CD4-positive, alpha-beta memory T cell (primary cell): ENCODE measurements around the gene C3orf22. TPM values are rescaled to one million over a fixed set of nuclear protein-coding genes. Genes with fewer than 3 reads are reported as not detected.
A peak's percentile ranks its signal among the peaks of the same experiment; 100 is the strongest.

ENCODE experiments used
- CTCF ChIA-PET: fragments of 350-600 bp; sonication (Branson Sonifier 250); formaldehyde crosslinking; loops from one replicate; lab custom pipeline; 2021; ENCODE audit warnings: inconsistent platforms; ENCODE audit not compliant: partially characterized antibody; lab: Charles Lee
- POLR2A ChIA-PET: fragments of 350-600 bp; sonication (Branson Sonifier 250); formaldehyde crosslinking; loops from one replicate; lab custom pipeline; 2021; ENCODE audit not compliant: partially characterized antibody; lab: Charles Lee
- DNase-seq, 5 donors: peaks; one replicate each; pipeline versions ENCODE4 v3.0.0 to v3.0.0-alpha.2; 2020 to 2022; ENCODE audit warnings: mixed read lengths in 1 of 5
- H3K27ac ChIP-seq: one replicate; pipeline ENCODE4 v1.7.0; 2013; ENCODE audit warnings: low read depth, low read length
- H3K27me3 ChIP-seq: 2 replicates; pipeline ENCODE4 v1.7.0; 2013; ENCODE audit warnings: mild to moderate bottlenecking, low read length, moderate library complexity; ENCODE audit not compliant: insufficient read depth
- H3K36me3 ChIP-seq: 2 replicates; pipeline ENCODE4 v1.7.0; 2013; ENCODE audit warnings: mild to moderate bottlenecking, low read length, moderate library complexity; ENCODE audit not compliant: insufficient read depth
- H3K4me1 ChIP-seq: 2 replicates; pipeline ENCODE4 v1.7.0; 2013; ENCODE audit warnings: mild to moderate bottlenecking, low read length, moderate library complexity; ENCODE audit not compliant: insufficient read depth
- H3K4me3 ChIP-seq, 2 donors: one replicate each; pipeline ENCODE4 v1.7.0; 2013; ENCODE audit warnings: low read length in 2 of 2, mild to moderate bottlenecking in 1 of 2
- H3K9me3 ChIP-seq, 2 donors: one replicate each; pipeline ENCODE4 v1.7.0; 2013; ENCODE audit warnings: low read length in 2 of 2, control low read depth in 1 of 2; ENCODE audit not compliant: control insufficient read depth in 1 of 2
- H3K27ac Mint-ChIP-seq, 7 donors: one replicate each; pipeline ENCODE4 v1.8.0; 2020 to 2021; ENCODE audit warnings: mixed read lengths in 7 of 7, mild to moderate bottlenecking in 6 of 7, inconsistent platforms in 3 of 7, moderate library complexity in 3 of 7
- H3K27me3 Mint-ChIP-seq, 2 donors: one replicate each; pipeline ENCODE4 v1.8.0; 2020 to 2021; ENCODE audit warnings: mixed read lengths in 2 of 2
- H3K36me3 Mint-ChIP-seq, 2 donors: one replicate each; pipeline ENCODE4 v1.8.0; 2020 to 2021; ENCODE audit warnings: mixed read lengths in 2 of 2, inconsistent platforms in 1 of 2, mild to moderate bottlenecking in 1 of 2
- H3K4me1 Mint-ChIP-seq, 4 donors: one replicate each; pipeline ENCODE4 v1.8.0; 2020 to 2021; ENCODE audit warnings: mixed read lengths in 4 of 4, mild to moderate bottlenecking in 1 of 4
- H3K4me3 Mint-ChIP-seq, 8 donors: one replicate each; pipeline ENCODE4 v1.8.0; 2020 to 2021; ENCODE audit warnings: mixed read lengths in 8 of 8, mild to moderate bottlenecking in 7 of 8, moderate library complexity in 6 of 8, inconsistent platforms in 3 of 8
- H3K9me3 Mint-ChIP-seq, 8 donors: one replicate each; pipeline ENCODE4 v1.8.0; 2020 to 2021; ENCODE audit warnings: mixed read lengths in 8 of 8, mild to moderate bottlenecking in 5 of 8, inconsistent platforms in 3 of 8, moderate library complexity in 1 of 8
- intact Hi-C: fragments of 100-400 bp; cut with micrococcal nuclease; formaldehyde crosslinking; loops from one replicate; pipeline ENCODE4 v1.15.1; 2023
- polyA plus RNA-seq, 2 donors: library from polyadenylated mRNA; unstranded; fragments of 300-500 nt; fragmentation: Illumina TruSeq; gene quantifications; one replicate each; pipeline ENCODE4 v1.2.3, GENCODE V29; 2021
- total RNA-seq, 2 experiments: library from RNA; stranded (reverse); gene quantifications; one replicate each; pipeline ENCODE4 v1.2.3, GENCODE V29; 2021

Gene C3orf22
- total and polyA plus RNA-seq, 4 experiments from 2014 or later = not detected

DNA sequence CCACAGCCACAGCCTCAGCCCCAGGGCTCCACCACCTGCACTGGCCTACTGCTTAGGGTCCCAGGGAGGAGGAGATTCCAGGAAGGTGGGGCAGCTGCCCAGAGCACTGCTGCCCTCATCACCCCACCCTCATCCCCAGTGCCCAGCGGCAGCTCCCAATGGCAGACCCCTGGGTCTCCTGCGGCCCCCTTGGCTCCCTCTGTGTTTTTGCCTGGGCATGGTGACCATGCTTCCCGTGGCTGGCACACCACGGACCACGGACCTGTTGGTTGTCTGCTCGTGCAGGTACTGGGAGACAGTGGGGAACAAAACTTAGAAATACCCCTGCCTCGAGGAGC lies 32.1 kb downstream of the C3orf22 start:
- ChIA-PET CTCF (interaction anchor here (1.0 kb wide), 1 partner anchor 1018 kb away, joined by 3 read pairs; no protein-coding TSS in a partner anchor), POLR2A (no interaction called here)
- Mint-ChIP-seq H3K36me3 (no peaks in the 10 kb centered on the region), H3K4me3 (no peak overlapping the region), H3K4me1 (no peaks in the 10 kb centered on the region), H3K9me3 (no peaks in the 10 kb centered on the region), H3K27ac (no peak overlapping the region), H3K27me3 (peaks cover 13 to 14% of the 10 kb centered on the region in 2 donors)
- no peak for DNase-seq
- Histone ChIP-seq H3K9me3 (no peaks in the 10 kb centered on the region), H3K4me1 (no peaks in the 10 kb centered on the region), H3K27ac (no peak overlapping the region), H3K27me3 (no peaks in the 10 kb centered on the region), H3K36me3 (no peaks in the 10 kb centered on the region), H3K4me3 (no peak overlapping the region)
- intact Hi-C loops = no loop called here

DNA sequence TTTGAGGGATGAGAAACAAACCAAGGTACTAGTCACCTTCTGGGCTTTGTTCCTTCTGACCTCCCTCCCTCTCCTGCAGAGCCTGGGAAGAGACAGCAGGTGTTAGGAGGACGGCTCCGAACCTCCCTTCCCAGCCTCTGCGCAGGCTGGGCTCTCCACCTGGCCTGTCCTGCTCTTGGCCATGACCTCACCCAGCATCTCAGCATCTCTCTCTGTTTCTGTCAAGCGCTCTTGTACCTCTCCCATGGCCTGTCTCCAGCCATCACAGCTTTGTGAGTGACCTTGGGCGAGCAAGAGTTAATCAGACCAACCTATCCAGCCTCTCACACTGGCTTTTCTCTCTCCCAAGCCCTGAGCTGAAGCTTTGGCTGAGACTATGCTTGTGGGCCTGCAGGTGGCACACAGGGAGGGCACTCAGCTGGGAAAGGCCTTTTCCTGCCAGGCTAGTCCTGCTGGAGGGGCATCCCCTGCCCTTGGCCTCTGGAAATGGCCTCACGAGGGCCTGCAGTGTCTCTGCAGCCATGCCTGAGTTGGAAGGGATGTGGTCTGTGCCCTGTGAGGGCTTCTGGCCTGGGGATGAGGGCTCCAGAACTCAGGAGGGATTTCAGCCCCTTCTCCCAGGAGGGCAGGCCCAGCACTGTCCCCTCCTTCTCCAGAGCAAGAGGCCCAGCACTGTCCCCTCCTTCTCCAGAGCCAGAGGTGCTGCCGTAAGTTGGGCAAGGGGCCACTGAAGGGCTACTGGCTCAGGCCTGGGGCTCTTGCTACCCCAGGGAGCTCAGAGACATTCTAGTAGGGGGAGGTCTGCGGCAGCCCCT lies 32.7 kb downstream of the C3orf22 start:
- intact Hi-C loops = no loop called here
- no peaks in the 10 kb centered on the region for H3K9me3 Mint-ChIP-seq
- no peaks in the 10 kb centered on the region for H3K4me1 Mint-ChIP-seq
- H3K27me3 ChIP-seq = no peaks in the 10 kb centered on the region
- H3K27ac Mint-ChIP-seq = peak overlapping the region in 1 of 7 donors; percentile 63
- no peaks in the 10 kb centered on the region for H3K9me3 ChIP-seq
- H3K4me1 ChIP-seq = no peaks in the 10 kb centered on the region
- CTCF ChIA-PET = interaction anchor here (1.0 kb wide), 1 partner anchor 1018 kb away, joined by 3 read pairs; no protein-coding TSS in a partner anchor
- H3K4me3 Mint-ChIP-seq = no peak overlapping the region
- POLR2A ChIA-PET = no interaction called here
- H3K36me3 Mint-ChIP-seq = no peaks in the 10 kb centered on the region
- no peaks in the 10 kb centered on the region for H3K36me3 ChIP-seq
- no peak overlapping the region for H3K4me3 ChIP-seq
- peaks cover 13 to 14% of the 10 kb centered on the region in 2 donors for H3K27me3 Mint-ChIP-seq
- DNase-seq = no peak
- H3K27ac ChIP-seq = no peak overlapping the region

DNA sequence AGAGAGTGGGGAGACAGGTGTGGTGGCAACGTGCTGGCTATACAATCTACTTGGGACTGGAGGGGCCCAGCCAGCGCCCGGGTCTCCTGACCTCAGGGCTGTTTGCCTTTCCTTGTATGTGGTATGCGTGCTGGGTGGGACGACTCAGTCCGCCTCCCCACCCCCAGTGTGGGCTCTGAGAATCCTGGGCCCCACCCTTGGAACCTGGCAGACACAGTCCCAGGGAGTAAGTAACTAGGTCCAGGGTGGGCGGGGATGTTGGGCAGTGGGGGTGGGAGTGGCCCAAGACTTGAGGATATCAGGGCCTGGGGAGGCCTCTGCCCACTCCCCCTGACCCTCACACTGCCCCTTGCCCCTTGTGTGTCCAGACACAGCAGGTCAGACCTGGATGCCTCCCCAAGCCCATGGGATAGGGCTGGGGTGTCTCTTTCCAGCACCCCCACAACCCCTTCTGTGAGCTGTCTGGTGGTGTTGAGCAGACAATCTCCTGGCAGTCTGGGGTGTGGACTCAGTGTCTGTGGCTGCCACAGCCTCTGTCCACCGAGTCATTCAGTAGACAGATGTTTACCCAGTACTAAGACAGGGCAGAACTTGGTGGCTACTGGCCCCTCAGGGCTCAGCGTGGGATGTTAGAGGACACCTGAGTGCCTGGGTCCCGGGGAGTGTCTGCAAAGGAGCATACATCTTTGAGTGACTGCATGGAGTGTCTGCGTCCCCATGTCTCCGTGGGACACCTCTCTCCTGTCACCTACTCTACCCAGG lies 33.5 kb downstream of the C3orf22 start:
- H3K4me1 ChIP-seq = no peaks in the 10 kb centered on the region
- no peak overlapping the region for H3K4me3 ChIP-seq
- intact Hi-C loops = no loop called here
- no peak overlapping the region for H3K27ac ChIP-seq
- H3K27ac Mint-ChIP-seq = no peak overlapping the region
- peaks cover 13 to 14% of the 10 kb centered on the region in 2 donors for H3K27me3 Mint-ChIP-seq
- no peaks in the 10 kb centered on the region for H3K36me3 ChIP-seq
- no peaks in the 10 kb centered on the region for H3K9me3 Mint-ChIP-seq
- CTCF ChIA-PET = no interaction called here
- H3K9me3 ChIP-seq = no peaks in the 10 kb centered on the region
- POLR2A ChIA-PET = no interaction called here
- H3K27me3 ChIP-seq = no peaks in the 10 kb centered on the region
- DNase-seq = no peak
- no peaks in the 10 kb centered on the region for H3K36me3 Mint-ChIP-seq
- no peaks in the 10 kb centered on the region for H3K4me1 Mint-ChIP-seq
- H3K4me3 Mint-ChIP-seq = no peak overlapping the region

DNA sequence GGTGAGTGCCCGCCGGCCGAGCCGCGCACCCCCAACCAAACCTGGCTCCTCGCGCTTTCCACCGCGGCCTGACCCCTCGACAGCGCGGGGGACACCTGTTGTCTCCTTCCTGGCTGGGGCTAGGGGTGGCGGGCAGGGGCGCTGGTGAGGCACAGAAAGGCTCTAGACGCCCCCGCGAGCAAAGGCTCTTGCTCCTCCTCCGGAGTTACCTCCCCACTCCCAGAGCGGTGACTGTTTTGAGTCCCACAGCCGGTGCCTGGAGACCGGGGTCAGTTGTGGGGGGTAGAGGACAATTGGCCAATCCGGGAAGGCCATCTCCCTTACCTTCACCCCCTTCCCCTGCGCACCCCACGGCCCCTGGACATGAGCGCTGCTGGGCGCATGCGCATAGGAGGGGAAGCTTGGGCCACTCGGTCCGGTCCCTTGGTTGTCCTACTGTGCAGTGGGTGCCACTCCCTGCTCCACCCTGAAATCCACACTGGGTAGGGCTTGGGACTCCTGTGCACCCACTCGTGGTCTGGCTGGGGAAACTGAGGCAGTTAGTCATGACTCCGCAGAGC lies 34.2 kb downstream of the C3orf22 start:
- peaks cover 13 to 14% of the 10 kb centered on the region in 2 donors for H3K27me3 Mint-ChIP-seq
- H3K27me3 ChIP-seq = no peaks in the 10 kb centered on the region
- no peaks in the 10 kb centered on the region for H3K36me3 ChIP-seq
- POLR2A ChIA-PET = no interaction called here
- no peak overlapping the region for H3K4me3 Mint-ChIP-seq
- no peaks in the 10 kb centered on the region for H3K4me1 Mint-ChIP-seq
- H3K4me1 ChIP-seq = no peaks in the 10 kb centered on the region
- H3K9me3 ChIP-seq = no peaks in the 10 kb centered on the region
- no peak overlapping the region for H3K27ac ChIP-seq
- H3K4me3 ChIP-seq = no peak overlapping the region
- no peaks in the 10 kb centered on the region for H3K9me3 Mint-ChIP-seq
- H3K36me3 Mint-ChIP-seq = no peaks in the 10 kb centered on the region
- H3K27ac Mint-ChIP-seq = no peak overlapping the region
- intact Hi-C loops = no loop called here
- no peak for DNase-seq
- CTCF ChIA-PET = no interaction called here

DNA sequence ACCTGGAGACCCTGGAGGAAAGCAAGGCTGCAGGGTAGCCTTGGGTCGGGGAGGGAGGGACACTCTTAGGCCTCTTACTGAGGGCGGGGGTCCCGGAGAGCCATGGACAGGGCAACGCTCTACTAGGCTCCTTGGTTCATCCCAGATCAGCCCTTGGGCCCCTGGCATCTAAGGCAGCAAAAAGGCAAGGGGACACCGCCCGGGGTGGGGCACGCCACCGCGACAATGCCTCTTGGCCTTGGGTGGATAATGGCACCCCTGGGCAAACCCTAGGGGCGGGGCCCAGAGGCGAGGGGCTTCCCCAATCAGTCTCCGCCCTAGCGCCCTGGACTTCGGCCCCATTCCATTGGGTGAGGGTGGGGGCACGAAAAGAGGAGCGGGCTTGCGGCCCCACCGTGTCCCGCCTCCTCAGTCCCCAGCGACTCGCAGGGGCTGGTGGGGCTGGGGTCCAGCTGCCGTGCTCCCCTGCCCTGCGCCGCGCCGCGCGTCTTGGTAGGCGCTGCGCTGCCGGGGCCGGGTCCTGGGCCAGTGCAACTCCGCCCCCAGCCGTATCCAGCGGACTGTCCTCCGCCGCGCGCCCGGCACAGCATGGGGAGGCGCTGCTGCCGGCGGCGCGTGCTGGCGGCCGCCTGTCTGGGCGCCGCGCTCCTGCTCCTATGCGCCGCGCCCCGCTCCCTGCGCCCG lies 34.8 kb downstream of the C3orf22 start, which contains the start of gene CHST13:
Gene CHST13 (plus strand): TSS at position 411 of the 684 bp plus-strand sequence. CDS start 178 bp downstream, at position 589.
- peak within 1 kb of the TSS in 1 of 7 donors; percentile 57 for H3K27ac Mint-ChIP-seq
- Histone ChIP-seq H3K4me3 (no peak within 1 kb of the TSS), H3K4me1 (no peaks in the 10 kb centered on the region), H3K9me3 (no peaks in the 10 kb centered on the region), H3K36me3 (no peaks in the 10 kb centered on the region), H3K27me3 (no peaks in the 10 kb centered on the region), H3K27ac (no peak within 1 kb of the TSS)
- no peak within 1 kb of the TSS for H3K4me3 Mint-ChIP-seq
- ChIA-PET POLR2A (no interaction called here), CTCF (interaction anchor here (0.7 to 3.0 kb wide), 9 partner anchors 7 to 1025 kb away, joined by 3 to 23 read pairs (median 6); no protein-coding TSS in a partner anchor)
- DNase-seq = no peak
- no peaks in the 10 kb centered on the region for H3K4me1 Mint-ChIP-seq
- no peaks in the 10 kb centered on the region for H3K9me3 Mint-ChIP-seq
- H3K27me3 Mint-ChIP-seq = peaks cover 13 to 14% of the 10 kb centered on the region in 2 donors
- no peaks in the 10 kb centered on the region for H3K36me3 Mint-ChIP-seq
- intact Hi-C loops = no loop called here

DNA sequence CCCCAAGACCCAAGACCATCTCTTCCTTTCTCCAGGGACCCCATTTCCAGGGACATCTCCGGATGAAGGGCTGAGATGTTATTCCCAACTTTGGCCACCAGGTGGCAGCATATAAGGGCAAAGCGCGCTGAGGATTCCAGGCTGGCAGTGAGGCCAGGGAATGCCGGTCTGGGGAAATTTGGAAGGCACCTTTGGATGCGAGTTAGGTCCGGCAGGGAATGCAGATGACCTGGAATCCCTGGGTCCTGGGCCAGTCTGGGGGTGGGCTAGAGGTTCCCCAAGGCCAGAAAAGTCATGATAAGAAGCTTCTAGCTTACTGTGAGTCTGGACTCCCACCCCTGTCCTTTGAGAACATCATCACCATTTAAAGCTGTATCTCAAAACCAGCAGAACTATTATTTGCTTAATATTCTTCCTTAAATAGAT lies 36.4 kb downstream of the C3orf22 start:
- Mint-ChIP-seq H3K4me3 (no peak overlapping the region), H3K36me3 (no peaks in the 10 kb centered on the region), H3K27ac (no peak overlapping the region), H3K4me1 (no peaks in the 10 kb centered on the region), H3K27me3 (peaks cover 13 to 14% of the 10 kb centered on the region in 2 donors), H3K9me3 (no peaks in the 10 kb centered on the region)
- ChIA-PET POLR2A (no interaction called here), CTCF (interaction anchor here (0.6 to 3.0 kb wide), 20 partner anchors 8 to 1027 kb away, joined by 3 to 23 read pairs (median 5); partner anchors contain the start of gene ZXDC)
- intact Hi-C loops = loop anchor here (1.0 kb wide), 1 partner anchor 1025 kb away; no protein-coding TSS in a partner anchor
- peak in 4 of 5 donors; percentile 24 to 43 (median 30) for DNase-seq
- Histone ChIP-seq H3K36me3 (no peaks in the 10 kb centered on the region), H3K4me3 (no peak overlapping the region), H3K27me3 (no peaks in the 10 kb centered on the region), H3K4me1 (no peaks in the 10 kb centered on the region), H3K9me3 (no peaks in the 10 kb centered on the region), H3K27ac (no peak overlapping the region)
